ENCODE measurements around the gene FXYD6.
A peak's percentile ranks its signal among the peaks of the same experiment; 100 is the strongest.

The FXYD6 gene

GRCh38 chr11:117814766-117815261, 61.6 kb downstream of the FXYD6 start:
- TF ChIP-seq NFIC (IDR thresholded peaks at IDR 0.05) (peak; percentile 62), ZBTB7A (IDR thresholded peaks at IDR 0.05; ENCODE audit: low read depth) (no peak)

- TF ChIP-seq YY1 (IDR thresholded peaks at IDR 0.05; ENCODE audit: low read depth) (no peak), CEBPB (IDR thresholded peaks at IDR 0.05) (no peak), NFIC (IDR thresholded peaks at IDR 0.05) (no peak), USF1 (IDR thresholded peaks at IDR 0.05) (no peak), TEAD4 (IDR thresholded peaks at IDR 0.05) (no peak), TCF12 (IDR thresholded peaks at IDR 0.05; ENCODE audit: low read depth) (no peak), MAX (IDR thresholded peaks at IDR 0.05) (no peak), EGR1 (IDR thresholded peaks at IDR 0.05) (no peak), REST (IDR thresholded peaks at IDR 0.05; ENCODE audit: low read depth) (no peak), CREB1 (IDR thresholded peaks at IDR 0.05; ENCODE audit: low read depth) (no peak), TAF1 (IDR thresholded peaks at IDR 0.05; ENCODE audit: low read depth) (no peak), RAD21 (IDR thresholded peaks at IDR 0.05; ENCODE audit: low read depth) (no peak)
These were observed 62.2 kb downstream of the FXYD6 start for GRCh38 chr11:117814204-117814765.

- TF ChIP-seq EGR1 (IDR thresholded peaks at IDR 0.05) (peak; percentile 83), YY1 (IDR thresholded peaks at IDR 0.05; ENCODE audit: low read depth) (no peak), RAD21 (IDR thresholded peaks at IDR 0.05; ENCODE audit: low read depth) (peak; percentile 70)
These were observed 67.0 kb downstream of the FXYD6 start for GRCh38 chr11:117809236-117810055.

GRCh38 chr11:117808784-117809183, 67.7 kb downstream of the FXYD6 start:
- peak; percentile 84 for TF ChIP-seq EGR1 (IDR thresholded peaks at IDR 0.05)
- TF ChIP-seq TCF12 (IDR thresholded peaks at IDR 0.05; ENCODE audit: low read depth): no peak

- TF ChIP-seq EP300 (IDR thresholded peaks at IDR 0.05; ENCODE audit: borderline replicate concordance) (no peak), RAD21 (IDR thresholded peaks at IDR 0.05; ENCODE audit: low read depth) (peak; percentile 86)
These were observed 68.8 kb downstream of the FXYD6 start for GRCh38 chr11:117807482-117808327.

GRCh38 chr11:117806846-117807245, 69.6 kb downstream of the FXYD6 start:
- TF ChIP-seq EGR1 (IDR thresholded peaks at IDR 0.05): no peak
- TF ChIP-seq CREB1 (IDR thresholded peaks at IDR 0.05; ENCODE audit: low read depth): no peak
- TF ChIP-seq YY1 (IDR thresholded peaks at IDR 0.05; ENCODE audit: low read depth): no peak
- no peak for TF ChIP-seq EP300 (IDR thresholded peaks at IDR 0.05; ENCODE audit: borderline replicate concordance)
- no peak for TF ChIP-seq TEAD4 (IDR thresholded peaks at IDR 0.05)
- no peak for TF ChIP-seq TAF1 (IDR thresholded peaks at IDR 0.05; ENCODE audit: low read depth)
- TF ChIP-seq CEBPB (IDR thresholded peaks at IDR 0.05): no peak
- no peak for TF ChIP-seq ZBTB7A (IDR thresholded peaks at IDR 0.05; ENCODE audit: low read depth)
- TF ChIP-seq TCF12 (IDR thresholded peaks at IDR 0.05; ENCODE audit: low read depth): no peak
- no peak for TF ChIP-seq REST (IDR thresholded peaks at IDR 0.05; ENCODE audit: low read depth)
- TF ChIP-seq RAD21 (IDR thresholded peaks at IDR 0.05; ENCODE audit: low read depth): no peak
- no peak for TF ChIP-seq NFIC (IDR thresholded peaks at IDR 0.05)
- TF ChIP-seq USF1 (IDR thresholded peaks at IDR 0.05): no peak
- TF ChIP-seq MAX (IDR thresholded peaks at IDR 0.05): no peak
- TF ChIP-seq FOXM1 (IDR thresholded peaks at IDR 0.05; ENCODE audit: borderline replicate concordance, low read depth): no peak

All from Ishikawa (cell line).